NCI-H2196 (cell line): ENCODE results near the gene MAFG.
"Not testable (repeated sequence)": the region's sequence is repeated elsewhere in the genome, so short reads cannot be mapped to it uniquely, and the experiment has no call there.

Experiments
- DNase-seq: peaks from one replicate; lab custom pipeline; 2025; ENCODE audit not compliant: unreplicated experiment; lab: John Stamatoyannopoulos, UW

The MAFG gene

DNA sequence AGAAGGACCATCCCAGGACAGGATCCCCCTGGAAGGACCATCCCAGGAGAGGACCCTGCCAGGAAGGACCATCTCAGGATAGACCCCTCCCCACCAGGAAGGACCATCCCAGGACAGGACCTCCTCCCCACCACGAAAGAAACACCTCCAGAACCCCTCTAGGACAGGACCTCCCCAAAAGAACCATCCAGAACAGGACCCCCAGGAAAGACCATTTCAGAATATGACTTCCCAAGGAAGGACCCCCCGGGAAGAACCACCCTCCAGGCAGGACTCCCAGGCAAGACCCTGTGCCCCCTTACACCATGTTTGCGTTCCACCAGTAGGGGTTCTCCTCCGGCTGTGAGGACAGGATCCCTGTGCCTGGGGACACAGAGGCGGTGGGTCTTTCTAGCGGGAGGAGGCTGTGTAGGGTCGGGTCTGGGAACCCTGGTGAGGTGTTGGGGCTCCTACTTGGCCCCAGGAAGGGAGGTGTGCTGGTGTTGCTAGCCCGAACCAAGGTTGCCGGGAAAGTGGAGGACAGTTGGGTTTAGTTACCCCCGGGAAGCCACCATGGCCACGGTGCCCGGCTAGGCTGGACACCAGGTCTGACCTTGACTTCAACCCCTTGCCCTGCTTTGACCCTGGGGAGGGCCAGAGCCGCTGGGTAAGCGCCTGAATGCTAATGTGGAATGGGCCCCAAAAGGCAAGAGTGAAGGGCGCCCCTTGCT lies 31.3 kb upstream of the MAFG start:
- no peak for DNase-seq

DNA sequence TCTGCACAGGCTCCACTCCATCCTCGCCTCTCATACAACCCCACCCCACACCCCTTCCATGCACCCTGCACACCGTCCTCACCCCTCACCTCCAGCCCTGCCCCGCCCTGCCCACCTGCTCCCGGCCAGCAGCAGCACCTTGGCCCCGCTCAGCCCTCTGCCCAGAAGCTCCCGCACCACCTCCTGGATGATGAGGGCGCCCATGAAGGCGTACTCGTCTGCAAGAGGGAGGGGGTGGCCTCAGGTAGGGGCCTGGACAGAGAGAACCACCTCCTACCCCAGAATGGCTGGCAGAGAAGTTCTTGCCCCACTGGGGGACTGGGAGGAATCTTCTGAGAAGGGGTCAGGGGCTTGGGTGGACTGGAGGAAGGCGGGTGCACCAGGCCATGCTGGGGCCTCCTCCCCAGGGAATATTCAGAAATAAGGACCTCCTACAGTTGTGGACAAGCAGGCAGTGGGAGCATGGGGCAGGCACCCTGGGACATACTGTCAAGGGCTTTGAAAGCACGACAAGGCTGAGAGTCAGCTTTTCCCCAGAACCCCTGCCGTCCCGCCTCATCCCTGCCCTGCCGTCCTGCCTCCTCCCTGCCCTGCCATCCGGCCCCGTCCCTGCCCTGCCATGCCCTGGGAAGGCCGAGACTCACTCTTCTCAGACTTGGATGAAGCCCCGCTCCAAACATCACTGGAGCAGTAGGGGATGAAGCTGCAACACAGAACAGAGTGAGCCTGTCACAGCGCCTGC lies 30.3 kb upstream of the MAFG start:
- no peak for DNase-seq

DNA sequence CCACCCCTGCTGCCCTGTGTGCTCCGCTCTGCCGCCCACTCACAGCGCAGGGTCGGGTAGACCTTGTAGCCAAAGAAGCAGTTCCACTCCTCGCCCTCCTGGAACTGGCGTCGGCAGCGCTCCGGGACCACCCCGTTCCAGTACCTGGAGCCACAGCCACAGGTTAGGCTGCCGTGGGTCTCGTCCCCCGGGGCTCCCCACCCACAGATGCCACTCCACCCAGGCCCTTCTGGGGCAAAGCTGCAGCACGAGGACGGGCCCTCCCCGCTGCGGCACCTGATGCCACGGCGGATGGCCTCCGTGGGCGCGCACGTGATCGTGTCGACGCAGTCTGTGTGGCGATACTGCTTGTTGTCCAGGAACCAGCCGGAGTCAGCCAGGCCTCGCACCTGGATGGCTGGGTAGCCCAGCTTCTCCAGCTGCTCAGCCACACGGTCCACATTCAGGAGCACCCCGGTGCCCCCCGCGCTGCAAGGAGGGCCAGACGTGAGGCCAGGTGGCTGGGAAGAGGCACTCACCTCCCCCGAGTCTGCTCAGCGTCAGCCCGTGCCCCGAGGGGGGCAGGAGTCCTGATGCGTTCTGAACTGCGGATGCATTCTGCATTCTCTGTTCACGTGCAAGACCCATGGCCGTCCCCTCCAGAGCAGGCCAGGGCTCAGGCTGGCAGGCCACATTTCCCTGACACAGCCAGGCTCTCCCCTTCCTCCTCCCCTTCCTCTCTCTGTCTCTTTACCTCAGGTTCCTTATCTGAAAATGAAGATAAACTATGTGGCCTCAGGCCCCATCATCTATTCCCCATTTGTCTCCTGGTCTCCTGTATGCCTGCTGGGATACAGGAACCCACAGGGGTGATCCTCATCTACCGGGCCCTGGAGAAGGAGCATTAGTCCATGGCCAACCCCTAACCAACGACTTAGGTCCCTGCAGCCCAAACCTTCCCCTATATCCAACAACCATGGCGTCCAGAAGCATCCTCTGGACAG lies 29.4 kb upstream of the MAFG start:
- no peak for DNase-seq

DNA sequence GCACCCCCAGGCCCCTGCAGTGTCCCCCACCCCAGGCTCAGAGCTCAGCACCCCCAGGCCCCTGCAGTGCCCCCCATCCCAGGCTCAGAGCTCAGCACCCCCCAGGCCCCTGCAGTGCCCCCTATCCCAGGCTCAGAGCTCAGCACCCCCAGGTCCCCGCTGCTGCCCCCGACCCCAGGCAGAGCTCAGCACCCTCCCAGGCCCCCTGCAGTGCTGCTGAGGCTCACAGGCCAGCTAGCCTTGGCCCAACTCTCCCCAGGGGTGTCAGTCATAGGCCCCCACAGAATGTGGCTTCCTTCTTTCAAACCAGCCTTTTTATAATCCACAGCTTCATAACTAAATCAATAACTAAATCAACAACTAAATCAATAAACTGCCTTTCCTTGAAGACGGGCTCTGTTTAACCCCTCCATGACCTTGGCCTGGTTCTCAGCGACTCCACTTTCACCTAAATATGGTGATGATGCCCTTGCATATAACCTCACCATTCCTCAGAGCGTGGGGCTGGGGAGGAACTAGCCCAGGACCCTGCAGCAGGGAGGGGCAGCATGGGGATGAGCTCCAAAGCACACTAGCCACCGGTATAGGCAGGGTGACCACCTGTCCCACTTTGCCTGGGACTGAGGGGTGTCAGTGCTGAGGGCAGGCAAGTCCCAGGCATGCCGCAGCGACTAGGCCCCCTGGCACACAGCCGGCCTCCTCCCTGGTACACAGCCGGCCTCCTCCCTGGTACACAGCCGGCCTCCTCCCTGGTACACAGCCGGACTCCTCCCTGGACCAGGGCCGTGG lies 28.4 kb upstream of the MAFG start:
- DNase-seq: no peak

DNA sequence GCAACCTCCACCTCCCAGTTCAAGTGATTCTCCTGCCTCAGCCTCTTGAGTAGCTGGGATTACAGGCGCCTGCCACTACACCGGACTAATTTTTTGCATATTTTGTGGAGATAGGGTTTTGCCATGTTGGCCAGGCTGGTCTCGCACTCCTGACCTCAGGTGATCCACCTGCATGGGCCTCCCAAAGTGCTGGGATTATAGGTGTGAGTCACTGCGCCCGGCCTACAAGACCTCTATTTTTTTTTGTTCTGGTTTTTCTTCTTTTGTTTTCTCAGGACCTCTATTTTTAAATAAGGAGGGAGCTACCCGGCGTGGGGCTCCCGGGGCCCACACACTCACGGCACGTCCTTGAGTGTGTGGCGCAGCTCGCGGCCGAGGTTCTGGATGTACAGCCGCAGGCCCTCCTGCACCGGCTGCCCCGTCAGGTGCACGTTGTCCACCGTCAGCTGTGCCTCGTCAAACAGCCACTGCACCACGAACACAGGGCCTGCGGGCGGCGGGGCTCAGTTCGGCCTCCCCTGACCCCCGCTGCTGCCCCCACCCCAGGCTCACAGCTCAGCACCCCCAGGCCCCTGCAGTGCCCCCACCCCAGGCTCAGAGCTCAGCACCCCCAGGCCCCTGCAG lies 27.6 kb upstream of the MAFG start:
- DNase-seq: no peak

DNA sequence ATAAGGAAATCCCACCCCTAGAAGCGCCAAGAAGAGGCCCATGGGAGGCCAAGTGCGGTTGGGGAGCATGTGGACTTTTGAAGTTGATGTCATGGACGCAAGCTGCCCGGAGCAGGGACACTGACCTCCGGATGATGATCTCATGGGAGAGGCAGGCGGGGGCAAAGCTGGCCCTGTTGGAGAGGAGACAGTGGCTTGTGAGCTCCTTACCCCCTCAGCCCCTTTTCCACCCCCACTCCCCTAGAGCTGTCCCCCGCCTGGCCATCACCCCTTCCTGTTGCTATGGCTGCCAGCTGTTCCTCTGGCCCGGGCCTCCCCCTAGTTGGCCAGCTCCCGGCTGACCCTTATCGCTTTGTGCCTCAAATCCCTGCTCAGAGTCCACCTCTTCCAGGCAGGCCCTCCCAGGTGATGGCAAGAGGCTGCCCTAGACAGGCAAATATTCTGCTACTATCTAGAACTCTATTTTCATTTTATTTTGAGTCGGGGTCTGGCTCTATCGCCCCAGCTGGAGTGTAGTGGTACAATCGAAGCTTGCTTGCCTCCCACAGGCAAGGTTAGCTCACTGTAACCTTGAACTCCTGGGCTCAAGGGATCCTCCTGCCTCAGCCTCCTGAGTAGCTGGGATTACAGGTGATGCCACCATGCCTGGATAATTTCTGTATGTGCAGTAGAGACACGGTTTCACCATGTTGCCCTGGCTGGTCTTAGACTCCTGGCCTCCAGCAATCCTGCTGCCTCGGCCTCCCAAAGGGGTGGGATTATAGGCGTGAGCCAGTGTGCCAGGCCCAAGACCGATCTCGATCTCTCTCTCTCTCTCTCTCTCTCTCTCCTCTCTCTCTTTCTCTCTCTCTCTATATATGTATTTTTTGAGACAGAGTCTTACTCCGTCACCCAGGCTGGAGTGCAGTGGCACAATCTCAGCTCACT lies 26.9 kb upstream of the MAFG start:
- DNase-seq: no peak

DNA sequence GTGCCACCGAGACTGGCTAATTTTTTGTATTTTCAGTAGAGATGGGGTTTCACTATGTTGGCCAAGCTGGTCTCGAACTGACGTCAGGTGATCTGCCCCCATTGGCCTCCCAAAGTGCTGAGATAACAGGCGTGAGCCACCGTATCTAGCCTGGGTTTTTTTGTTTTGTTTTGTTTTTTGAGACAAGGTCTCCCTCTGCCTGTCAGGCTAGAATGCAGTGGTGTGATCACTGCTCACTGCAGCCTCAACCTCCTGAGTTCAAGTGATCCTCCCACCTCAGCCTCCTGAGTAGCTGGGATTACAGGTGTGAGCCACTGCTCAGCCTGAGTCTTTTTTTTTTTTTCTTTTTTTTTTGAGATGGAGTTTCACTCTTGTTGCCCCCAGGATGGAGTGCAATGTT lies 25.9 kb upstream of the MAFG start:
- not testable (repeated sequence) for DNase-seq

DNA sequence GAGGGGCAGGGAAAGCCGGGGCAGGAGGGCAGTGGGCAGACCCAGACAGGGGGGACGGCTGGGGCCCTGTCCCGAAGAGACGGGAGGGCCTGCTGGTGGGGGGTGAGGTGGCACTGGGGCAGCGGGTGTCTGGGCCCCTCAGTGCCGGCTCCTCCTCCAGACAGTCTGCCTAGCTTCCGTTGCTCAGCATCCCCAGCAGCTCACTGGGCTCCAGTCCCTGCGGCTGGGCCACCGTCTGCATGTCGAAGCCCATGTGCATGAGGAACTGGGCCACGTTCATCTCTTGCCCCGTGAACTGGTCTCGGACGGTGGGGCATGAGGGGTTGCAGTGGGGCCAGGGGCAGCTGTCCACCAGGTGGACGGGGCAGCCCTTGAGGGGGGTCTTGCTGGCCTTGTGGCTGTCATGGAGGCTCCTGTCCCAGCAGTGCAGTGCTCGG lies 25.3 kb upstream of the MAFG start:
- DNase-seq: no peak

DNA sequence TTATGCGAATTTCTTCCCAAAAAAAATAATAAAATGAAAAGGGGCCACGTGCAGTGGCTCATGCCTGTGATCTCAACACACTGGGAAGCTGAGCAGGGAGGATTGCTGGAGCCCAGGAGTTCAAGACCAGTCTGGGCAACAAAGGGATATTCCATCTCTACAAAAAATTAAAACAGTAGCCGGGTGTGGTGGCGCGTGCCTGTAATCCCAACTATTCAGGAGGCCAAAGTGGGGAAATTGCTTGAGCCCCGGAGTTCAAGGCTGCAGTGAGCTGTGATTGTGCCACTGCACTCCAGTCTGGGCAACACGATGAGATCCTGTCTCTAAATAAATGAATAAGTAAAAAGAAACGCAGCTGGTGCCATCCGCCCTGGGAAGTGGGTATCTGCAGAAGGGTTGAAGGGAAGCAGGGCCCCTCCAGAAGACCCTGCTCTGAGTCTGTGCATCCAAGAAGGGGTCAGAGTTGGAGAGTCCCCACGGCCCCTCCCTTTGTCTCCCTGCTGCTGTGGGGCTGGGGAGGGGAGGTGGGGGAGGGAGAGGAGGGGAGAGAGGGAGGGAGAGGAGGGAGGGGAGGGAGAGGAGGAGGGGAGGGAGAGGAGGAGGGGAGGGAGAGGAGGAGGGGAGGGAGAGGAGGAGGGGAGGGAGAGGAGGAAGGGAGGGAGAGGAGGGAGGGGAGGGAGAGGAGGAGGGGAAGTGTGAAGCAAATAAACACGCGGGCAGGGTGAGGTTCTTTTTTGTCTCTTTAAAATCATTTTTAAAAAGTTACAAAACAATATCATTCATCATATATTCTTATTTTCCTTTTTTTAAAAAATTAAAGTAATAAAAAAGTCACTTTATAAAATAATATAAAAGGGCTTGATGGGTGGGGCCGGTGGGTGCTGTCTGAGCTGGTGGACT lies 24.5 kb upstream of the MAFG start:
- no peak for DNase-seq

DNA sequence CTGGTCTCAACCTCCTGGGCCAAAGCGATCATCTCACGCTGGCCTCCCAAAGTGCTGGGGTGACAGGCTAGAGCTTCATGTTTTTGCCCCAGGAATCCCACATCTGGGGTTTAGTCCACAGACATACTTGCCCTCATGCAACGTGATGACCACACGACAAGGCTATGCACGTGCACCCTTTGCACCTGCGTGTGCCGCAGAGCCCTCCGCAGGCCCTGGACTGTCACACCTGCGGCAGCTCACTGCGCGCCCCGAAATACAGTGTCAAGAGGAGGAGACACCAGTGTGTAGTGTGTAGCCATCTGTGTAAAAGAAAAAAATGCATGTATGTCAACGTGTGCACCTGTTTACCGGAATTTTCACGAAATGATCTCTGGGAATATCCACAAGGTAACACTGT lies 23.0 kb upstream of the MAFG start:
- no peak for DNase-seq

DNA sequence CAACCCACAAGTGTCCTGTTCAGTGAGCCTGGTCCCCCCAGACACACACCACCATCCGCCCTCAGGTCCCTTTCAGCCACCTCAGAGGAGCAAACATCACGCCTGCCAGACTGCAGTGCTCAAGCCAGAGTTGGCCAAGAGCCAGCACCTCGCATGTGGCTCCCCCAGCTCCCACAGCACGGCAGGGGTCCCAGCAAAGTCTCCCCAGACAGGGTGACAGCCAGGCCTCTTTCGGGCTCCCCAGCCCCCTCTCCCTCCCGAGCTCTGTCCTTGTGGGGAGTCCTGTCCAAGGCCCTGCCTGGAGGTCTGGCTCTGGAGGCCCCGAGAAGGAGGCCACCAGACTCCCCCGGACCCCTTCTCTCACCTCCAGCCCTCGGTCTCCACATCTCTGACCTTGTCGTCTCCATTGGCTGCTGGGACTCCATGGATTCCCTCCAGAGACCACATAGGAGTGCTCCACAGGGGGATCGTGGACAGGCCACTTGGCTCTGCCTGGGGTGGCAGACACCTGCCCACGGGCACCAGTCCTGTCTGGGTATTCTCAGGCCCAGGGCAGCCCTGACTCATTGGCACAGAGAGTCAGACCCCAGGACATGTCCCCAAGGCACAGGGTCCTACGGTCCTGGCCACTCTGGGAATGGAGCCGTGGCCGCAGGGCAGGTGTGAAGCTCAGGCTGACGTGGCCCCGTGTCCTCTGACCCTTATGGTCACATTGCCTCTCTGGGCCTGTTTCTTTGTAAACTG lies 21.3 kb upstream of the MAFG start:
- DNase-seq: no peak

DNA sequence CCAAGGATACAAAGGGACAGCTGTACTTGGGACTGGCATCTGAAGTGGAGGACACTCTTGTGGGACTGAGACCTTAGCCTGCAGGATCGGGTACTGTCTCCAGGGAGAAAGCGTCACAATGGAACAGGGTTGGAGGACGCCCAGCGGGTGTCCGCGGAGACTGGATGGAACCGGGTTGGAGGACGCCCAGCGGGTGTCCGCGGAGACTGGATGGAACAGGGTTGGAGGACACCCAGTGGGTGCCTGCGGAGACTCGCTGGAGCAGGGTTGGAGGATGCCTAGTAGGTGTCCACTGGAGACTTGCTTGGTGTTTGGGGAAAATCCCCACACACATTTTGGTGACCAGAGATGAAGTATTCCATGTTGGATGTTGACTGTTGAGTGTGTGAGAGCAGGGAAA lies 19.7 kb upstream of the MAFG start, which contains the start of gene MYADML2:
Gene MYADML2 (minus strand): TSS at position 45 of the 400 bp plus-strand sequence. CDS start 5,492 bp downstream, outside the sequence.
- no peak for DNase-seq

DNA sequence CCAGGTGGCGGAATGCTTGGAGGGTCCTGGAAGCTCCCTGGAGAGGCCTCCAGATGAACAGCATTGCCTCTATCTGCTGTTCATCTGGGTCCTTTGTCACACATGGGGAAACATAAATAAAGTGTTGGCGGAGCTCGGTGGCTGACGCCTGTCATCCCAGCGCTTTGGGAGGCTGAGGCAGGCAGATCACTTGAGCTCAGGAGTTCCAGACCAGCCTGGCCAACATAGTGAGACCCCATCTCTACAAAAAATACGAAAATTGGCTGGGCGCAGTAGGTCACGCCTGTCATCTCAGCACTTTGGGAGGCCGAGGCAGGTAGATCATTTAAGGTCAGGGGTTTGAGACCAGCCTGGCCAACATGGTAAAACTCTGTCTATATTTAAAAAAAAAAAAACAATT lies 17.3 kb upstream of the MAFG start:
- DNase-seq: no peak

DNA sequence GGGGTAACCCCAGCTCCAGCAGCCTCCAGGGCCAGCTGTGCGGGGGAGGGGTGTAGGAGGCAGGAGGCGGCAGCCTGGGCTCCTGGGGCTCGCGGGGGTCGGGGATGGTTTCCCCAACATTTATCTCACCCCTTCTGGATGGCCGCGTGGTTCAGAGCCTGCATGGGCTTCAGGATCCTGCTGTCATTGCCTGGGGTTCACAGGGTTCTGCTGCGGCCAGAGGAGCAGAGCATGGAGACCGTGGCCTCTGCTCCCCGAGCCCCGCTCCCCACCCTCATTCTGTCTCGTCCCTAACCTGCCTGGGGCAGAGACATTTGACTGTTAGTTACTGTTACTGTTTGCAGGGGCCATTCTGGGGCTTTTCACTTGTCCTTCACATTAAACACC lies 14.6 kb upstream of the MAFG start:
- DNase-seq: no peak

DNA sequence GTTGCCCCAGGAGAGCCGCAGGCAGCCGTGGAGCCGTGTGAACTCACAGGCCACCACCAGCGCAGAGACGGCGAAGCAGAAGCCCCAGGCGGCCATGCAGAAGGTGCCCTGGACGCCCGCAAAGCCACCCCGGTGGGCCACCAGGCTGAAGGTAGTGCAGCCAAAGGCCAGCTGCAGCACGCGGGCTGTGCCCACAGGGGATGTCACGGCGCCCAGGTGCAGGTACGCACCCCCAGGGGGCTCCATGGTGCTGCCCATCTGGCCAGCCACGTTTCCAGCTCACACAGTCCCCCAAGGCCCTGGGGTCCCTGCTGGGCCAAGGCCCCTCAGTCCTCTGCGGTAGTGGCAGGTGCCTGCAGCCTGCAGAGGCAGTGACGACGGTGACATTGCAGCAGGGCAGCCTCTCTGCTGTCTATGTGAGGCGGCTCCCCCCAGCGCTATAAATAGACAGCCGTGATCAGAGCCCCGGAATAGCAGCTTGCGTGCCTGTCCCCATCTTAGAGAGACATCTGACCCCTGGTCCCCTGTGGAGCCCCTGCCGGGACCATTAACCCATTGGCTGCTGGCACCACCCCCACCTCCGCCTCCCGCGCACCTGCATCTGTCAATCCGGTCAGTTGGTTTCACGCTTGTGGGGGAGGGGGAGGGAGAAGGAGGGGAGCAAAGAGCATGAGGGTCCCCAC lies 14.1 kb upstream of the MAFG start:
- no peak for DNase-seq

DNA sequence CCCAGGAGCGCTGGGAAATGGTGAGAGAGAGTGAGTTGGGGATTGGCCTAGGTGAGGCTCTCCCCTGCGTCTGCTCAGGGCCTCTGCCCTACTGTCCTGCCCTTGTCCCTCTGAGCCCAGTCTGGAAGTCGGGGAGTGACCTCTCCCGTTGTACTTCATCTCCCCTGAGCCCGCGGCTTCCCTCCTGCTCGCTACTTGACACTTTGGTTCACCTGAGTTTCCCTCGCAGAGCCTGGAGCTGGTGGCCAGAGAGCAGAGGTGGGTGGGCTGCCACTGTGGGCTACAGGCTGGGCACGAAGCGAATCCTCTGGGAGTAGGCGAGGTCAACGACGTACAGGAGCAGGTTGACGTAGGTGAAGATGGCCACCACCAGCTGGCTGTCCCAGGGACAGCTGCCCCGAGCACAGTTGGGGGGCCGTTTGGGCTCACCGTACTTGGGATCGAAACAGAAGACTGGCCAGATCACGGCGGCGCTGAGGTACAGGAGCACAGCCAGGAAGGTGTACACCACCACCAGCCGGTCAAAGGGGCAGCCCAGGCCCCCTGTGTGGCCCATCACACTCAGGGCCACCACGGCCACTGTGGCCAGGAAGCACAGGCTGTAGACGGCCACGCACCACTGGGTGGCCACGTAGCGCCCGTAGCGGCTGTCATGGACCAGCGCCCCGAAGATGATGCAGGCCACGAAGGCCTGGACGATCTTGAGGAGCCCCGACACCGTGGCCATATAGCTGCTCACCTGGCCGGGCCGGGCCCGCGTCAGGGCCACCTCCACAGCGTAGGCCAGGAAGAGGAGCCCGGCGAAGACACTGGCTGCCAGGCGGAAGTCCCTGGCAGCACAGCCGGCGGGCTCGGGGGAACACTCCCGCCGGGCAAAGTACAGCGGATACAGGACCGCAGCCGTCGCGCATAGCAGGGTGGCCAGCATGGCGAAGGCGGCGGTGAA lies 13.3 kb upstream of the MAFG start:
- DNase-seq: no peak
